K562 (cell line): ENCODE measurements around the gene LOXL4.

Source experiments
- SIN3A ChIP-seq, 2 experiments: fragments of 150-350 bp in 1 of 2; IDR thresholded peaks; 2 replicates each; pipeline ENCODE4 v1.6.1; 2011 to 2016; ENCODE audit warnings: borderline replicate concordance in 2 of 2, low read depth in 2 of 2, low read length in 2 of 2, mild to moderate bottlenecking in 2 of 2, moderate library complexity in 2 of 2; ENCODE audit not compliant: control insufficient read depth in 1 of 2
- SIN3B ChIP-seq: fragments of 450-650 bp; IDR thresholded peaks from 2 replicates; pipeline ENCODE4 v1.6.1; 2017; ENCODE audit warnings: low read depth, mild to moderate bottlenecking, moderate library complexity
- ZSCAN32 ChIP-seq: fragments of 450-650 bp; formaldehyde crosslinking; IDR thresholded peaks from 2 replicates; pipeline ENCODE4 v1.4.0; 2020; ENCODE audit warnings: mild to moderate bottlenecking, moderate library complexity

DNA sequence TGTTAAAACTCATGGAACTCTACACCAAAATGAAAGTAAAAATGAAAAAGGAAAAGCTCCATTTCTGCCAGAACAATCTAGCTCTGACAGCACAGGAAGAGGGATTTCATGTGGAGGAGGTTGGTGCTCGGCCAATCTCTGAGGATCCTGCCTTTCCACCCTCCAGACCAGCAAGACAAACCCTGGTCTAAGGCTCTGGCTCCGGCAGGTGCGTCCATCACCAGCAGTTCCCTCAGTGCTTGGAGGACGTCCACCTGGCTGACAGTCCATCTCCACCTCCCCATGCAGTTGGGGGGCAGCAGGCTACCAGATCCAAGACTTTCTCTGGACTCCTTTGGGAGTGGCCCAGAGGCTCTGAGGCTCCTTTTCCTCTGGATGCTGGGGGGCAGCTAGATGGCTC lies 25.0 kb upstream of the LOXL4 start:
- no peak for TF ChIP-seq ZSCAN32 (CRISPR knock-in tag)
- TF ChIP-seq SIN3B: no peak
- TF ChIP-seq SIN3A (IDR thresholded peaks at IDR 0.05; ENCODE audit: borderline replicate concordance in 2 of 2, control insufficient read depth in 1 of 2, low read depth in 2 of 2, low read length in 2 of 2): no peak
